A549 (cell line): ENCODE results near the gene AMDHD2. TPM values are rescaled to one million over a fixed set of nuclear protein-coding genes. Genes with fewer than 3 reads are reported as not detected.

Experiments used
- polyA plus RNA-seq, 4 experiments: library from polyadenylated mRNA; depleted of rRNA in 3 of 4; stranded (reverse); fragments of >200 nt; fragmentation: RNase III in 1 of 4; extraction: RNeasy Plus Mini Kit Qiagen cat#74134 plus additional on column Dnase treatment in 1 of 4; gene quantifications; 2 replicates in 3 of 4; 3 replicates in 1 of 4; pipeline ENCODE4 v1.2.3, GENCODE V29; 2011 to 2017
- small RNA-seq, 6 experiments: library from RNA; depleted of rRNA; stranded (forward); fragments of <200 nt; gene quantifications; one replicate each; pipeline ENCODE3, GENCODE V24; 2012

AMDHD2 gene
- polyA plus RNA-seq, 2 of the 4 experiments (the other 2 are of a cell fraction) = 6.6 to 28.8 TPM

Small RNA genes lying within 50 kb of the gene (small RNA-seq; reads per million reads assigned to genes)
- 0 reads per million in 6 experiments for gene AC093525.1
- 0 reads per million in 6 experiments for gene MIR3178

Other genes starting within 250 kb of the AMDHD2 start
- 6.4 and 7.6 TPM in 2 replicates for gene ABCA3, start 179.6 kb upstream of the AMDHD2 start, polyA plus RNA-seq (2011; rRNA removed)
- 8.6 to 10.7 TPM (median 9.9 TPM) in 3 replicates for gene ABCA3, start 179.6 kb upstream of the AMDHD2 start, polyA plus RNA-seq (2017; fragmentation: RNase III; extraction: RNeasy Plus Mini Kit Qiagen cat#74134 plus additional on column Dnase treatment)
- 6.5 and 8.0 TPM in 2 replicates for gene CCNF, start 90.9 kb upstream of the AMDHD2 start, polyA plus RNA-seq (2011; rRNA removed)
- gene CCNF, start 90.9 kb upstream of the AMDHD2 start, polyA plus RNA-seq (2017; fragmentation: RNase III; extraction: RNeasy Plus Mini Kit Qiagen cat#74134 plus additional on column Dnase treatment) = 13.4 to 15.1 TPM (median 14.4 TPM) in 3 replicates
- 9.5 and 9.6 TPM in 2 replicates for gene TEDC2, start 60.3 kb upstream of the AMDHD2 start, polyA plus RNA-seq (2011; rRNA removed)
- 20.7 to 22.6 TPM (median 22.2 TPM) in 3 replicates for gene TEDC2, start 60.3 kb upstream of the AMDHD2 start, polyA plus RNA-seq (2017; fragmentation: RNase III; extraction: RNeasy Plus Mini Kit Qiagen cat#74134 plus additional on column Dnase treatment)
- not detected in 2 replicates for gene NTN3, start 49.1 kb upstream of the AMDHD2 start, polyA plus RNA-seq (2011; rRNA removed)
- gene NTN3, start 49.1 kb upstream of the AMDHD2 start, polyA plus RNA-seq (2017; fragmentation: RNase III; extraction: RNeasy Plus Mini Kit Qiagen cat#74134 plus additional on column Dnase treatment) = 0.04 TPM in 1 of 3 replicates, not detected in the others
- gene TBC1D24, start 45.2 kb upstream of the AMDHD2 start, polyA plus RNA-seq (2011; rRNA removed) = 4.0 and 4.2 TPM in 2 replicates
- 5.9 to 7.3 TPM (median 6.3 TPM) in 3 replicates for gene TBC1D24, start 45.2 kb upstream of the AMDHD2 start, polyA plus RNA-seq (2017; fragmentation: RNase III; extraction: RNeasy Plus Mini Kit Qiagen cat#74134 plus additional on column Dnase treatment)
- gene ATP6V0C, start 6.4 kb upstream of the AMDHD2 start, polyA plus RNA-seq (2011; rRNA removed) = 9.4 and 14.7 TPM in 2 replicates
- 152 to 153 TPM (median 153 TPM) in 3 replicates for gene ATP6V0C, start 6.4 kb upstream of the AMDHD2 start, polyA plus RNA-seq (2017; fragmentation: RNase III; extraction: RNeasy Plus Mini Kit Qiagen cat#74134 plus additional on column Dnase treatment)
- not detected in 2 replicates for gene CEMP1, start 11.0 kb downstream of the AMDHD2 start, polyA plus RNA-seq (2011; rRNA removed)
- not detected in 3 replicates for gene CEMP1, start 11.0 kb downstream of the AMDHD2 start, polyA plus RNA-seq (2017; fragmentation: RNase III; extraction: RNeasy Plus Mini Kit Qiagen cat#74134 plus additional on column Dnase treatment)
- 29.7 and 38.1 TPM in 2 replicates for gene PDPK1, start 17.6 kb downstream of the AMDHD2 start, polyA plus RNA-seq (2011; rRNA removed)
- 17.3 to 17.8 TPM (median 17.7 TPM) in 3 replicates for gene PDPK1, start 17.6 kb downstream of the AMDHD2 start, polyA plus RNA-seq (2017; fragmentation: RNase III; extraction: RNeasy Plus Mini Kit Qiagen cat#74134 plus additional on column Dnase treatment)
- 22.4 and 26.1 TPM in 2 replicates for gene KCTD5, start 162.2 kb downstream of the AMDHD2 start, polyA plus RNA-seq (2011; rRNA removed)
- gene KCTD5, start 162.2 kb downstream of the AMDHD2 start, polyA plus RNA-seq (2017; fragmentation: RNase III; extraction: RNeasy Plus Mini Kit Qiagen cat#74134 plus additional on column Dnase treatment) = 22.8 to 26.3 TPM (median 22.9 TPM) in 3 replicates
- 1.00 and 1.1 TPM in 2 replicates for gene PRSS27, start 199.9 kb downstream of the AMDHD2 start, polyA plus RNA-seq (2011; rRNA removed)
- gene PRSS27, start 199.9 kb downstream of the AMDHD2 start, polyA plus RNA-seq (2017; fragmentation: RNase III; extraction: RNeasy Plus Mini Kit Qiagen cat#74134 plus additional on column Dnase treatment) = 0.62 to 1.3 TPM (median 1.2 TPM) in 3 replicates
- gene SRRM2, start 232.3 kb downstream of the AMDHD2 start, polyA plus RNA-seq (2011; rRNA removed) = 167 and 231 TPM in 2 replicates
- 473 to 527 TPM (median 512 TPM) in 3 replicates for gene SRRM2, start 232.3 kb downstream of the AMDHD2 start, polyA plus RNA-seq (2017; fragmentation: RNase III; extraction: RNeasy Plus Mini Kit Qiagen cat#74134 plus additional on column Dnase treatment)